PFSK-1 (cell line): Measurements from ENCODE around the gene FNIP1.

ENCODE experiments used
- FOXP2 ChIP-seq: optimal IDR thresholded peaks from 2 replicates; pipeline ENCODE3; 2011; ENCODE audit warnings: borderline replicate concordance, control low read depth, inconsistent platforms; ENCODE audit not compliant: insufficient read depth; ENCODE audit errors: extremely low read length, extremely low read depth
- POLR2AphosphoS5 ChIP-seq: IDR thresholded peaks from 2 replicates; pipeline ENCODE4 v1.6.1; 2012; ENCODE audit warnings: low read depth, mild to moderate bottlenecking, control low read depth, low read length, moderate library complexity
- SIN3A ChIP-seq: IDR thresholded peaks from 2 replicates; pipeline ENCODE4 v1.6.1; 2012; ENCODE audit warnings: mild to moderate bottlenecking, low read length, moderate library complexity, borderline replicate concordance; ENCODE audit not compliant: insufficient read depth
- TAF1 ChIP-seq: IDR thresholded peaks from 2 replicates; pipeline ENCODE4 v1.6.1; 2012; ENCODE audit warnings: low read length, control low read depth, borderline replicate concordance; ENCODE audit not compliant: insufficient read depth
- TF ChIP-seq, protein P1 (sequence below), 2 experiments: IDR thresholded peaks; 2 replicates each; pipeline versions ENCODE4 v1.6.1 to v1.8.0; 2011 to 2012; ENCODE audit warnings: low read depth in 2 of 2, low read length in 2 of 2, control low read depth in 1 of 2, inconsistent platforms in 1 of 2, mild to moderate bottlenecking in 1 of 2, moderate library complexity in 1 of 2; ENCODE audit not compliant: insufficient read depth in 1 of 2

Gene FNIP1

DNA sequence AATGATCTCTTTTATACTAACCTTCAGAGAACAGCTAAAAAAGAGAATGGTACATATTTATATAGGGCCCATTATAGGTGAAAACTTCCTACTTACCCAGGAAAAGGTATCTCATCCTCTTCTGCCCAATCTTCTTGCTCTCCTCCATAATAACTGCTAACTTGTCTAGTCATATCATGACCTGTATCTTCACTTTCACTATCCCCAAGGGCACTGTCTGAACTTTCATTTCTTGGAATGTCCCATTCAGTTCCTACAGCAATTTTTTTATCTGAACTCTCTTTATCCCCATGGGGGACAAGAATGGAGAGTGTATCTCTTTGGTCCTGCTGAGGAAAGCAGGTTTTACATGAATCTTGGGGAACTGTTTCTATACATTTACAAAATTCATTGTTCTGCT, 125.4 kb downstream of the FNIP1 start:
- TF ChIP-seq SIN3A (no peak), POLR2AphosphoS5 (no peak), FOXP2 (no peak), TAF1 (no peak)
- TF ChIP-seq, protein P1, sequence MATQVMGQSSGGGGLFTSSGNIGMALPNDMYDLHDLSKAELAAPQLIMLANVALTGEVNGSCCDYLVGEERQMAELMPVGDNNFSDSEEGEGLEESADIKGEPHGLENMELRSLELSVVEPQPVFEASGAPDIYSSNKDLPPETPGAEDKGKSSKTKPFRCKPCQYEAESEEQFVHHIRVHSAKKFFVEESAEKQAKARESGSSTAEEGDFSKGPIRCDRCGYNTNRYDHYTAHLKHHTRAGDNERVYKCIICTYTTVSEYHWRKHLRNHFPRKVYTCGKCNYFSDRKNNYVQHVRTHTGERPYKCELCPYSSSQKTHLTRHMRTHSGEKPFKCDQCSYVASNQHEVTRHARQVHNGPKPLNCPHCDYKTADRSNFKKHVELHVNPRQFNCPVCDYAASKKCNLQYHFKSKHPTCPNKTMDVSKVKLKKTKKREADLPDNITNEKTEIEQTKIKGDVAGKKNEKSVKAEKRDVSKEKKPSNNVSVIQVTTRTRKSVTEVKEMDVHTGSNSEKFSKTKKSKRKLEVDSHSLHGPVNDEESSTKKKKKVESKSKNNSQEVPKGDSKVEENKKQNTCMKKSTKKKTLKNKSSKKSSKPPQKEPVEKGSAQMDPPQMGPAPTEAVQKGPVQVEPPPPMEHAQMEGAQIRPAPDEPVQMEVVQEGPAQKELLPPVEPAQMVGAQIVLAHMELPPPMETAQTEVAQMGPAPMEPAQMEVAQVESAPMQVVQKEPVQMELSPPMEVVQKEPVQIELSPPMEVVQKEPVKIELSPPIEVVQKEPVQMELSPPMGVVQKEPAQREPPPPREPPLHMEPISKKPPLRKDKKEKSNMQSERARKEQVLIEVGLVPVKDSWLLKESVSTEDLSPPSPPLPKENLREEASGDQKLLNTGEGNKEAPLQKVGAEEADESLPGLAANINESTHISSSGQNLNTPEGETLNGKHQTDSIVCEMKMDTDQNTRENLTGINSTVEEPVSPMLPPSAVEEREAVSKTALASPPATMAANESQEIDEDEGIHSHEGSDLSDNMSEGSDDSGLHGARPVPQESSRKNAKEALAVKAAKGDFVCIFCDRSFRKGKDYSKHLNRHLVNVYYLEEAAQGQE (IDR thresholded peaks at IDR 0.05; ENCODE audit: insufficient read depth in 1 of 2, low read depth in 2 of 2, low read length in 2 of 2): no peak

DNA sequence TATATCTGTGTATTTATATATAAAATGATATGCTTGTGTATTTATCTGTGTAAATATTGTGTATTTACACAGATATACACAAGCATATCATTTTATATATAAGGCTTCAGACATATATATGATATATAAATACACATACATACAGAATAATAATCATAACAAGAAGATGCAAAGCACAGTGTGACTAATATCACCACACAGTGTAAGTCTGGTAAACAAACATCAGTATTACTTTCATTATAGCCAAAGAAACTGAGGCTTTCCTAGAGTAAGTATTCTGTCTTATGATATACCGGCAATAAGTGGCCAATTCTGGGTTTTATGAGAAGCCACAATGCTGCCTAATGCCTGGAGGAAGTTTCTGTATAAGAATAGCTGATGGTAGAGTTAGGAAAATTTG, 131.9 kb downstream of the FNIP1 start:
- TF ChIP-seq, protein P1 (IDR thresholded peaks at IDR 0.05; ENCODE audit: insufficient read depth in 1 of 2, low read depth in 2 of 2, low read length in 2 of 2): no peak
- TF ChIP-seq POLR2AphosphoS5: no peak
- TF ChIP-seq SIN3A: no peak
- TF ChIP-seq FOXP2: no peak
- no peak for TF ChIP-seq TAF1

DNA sequence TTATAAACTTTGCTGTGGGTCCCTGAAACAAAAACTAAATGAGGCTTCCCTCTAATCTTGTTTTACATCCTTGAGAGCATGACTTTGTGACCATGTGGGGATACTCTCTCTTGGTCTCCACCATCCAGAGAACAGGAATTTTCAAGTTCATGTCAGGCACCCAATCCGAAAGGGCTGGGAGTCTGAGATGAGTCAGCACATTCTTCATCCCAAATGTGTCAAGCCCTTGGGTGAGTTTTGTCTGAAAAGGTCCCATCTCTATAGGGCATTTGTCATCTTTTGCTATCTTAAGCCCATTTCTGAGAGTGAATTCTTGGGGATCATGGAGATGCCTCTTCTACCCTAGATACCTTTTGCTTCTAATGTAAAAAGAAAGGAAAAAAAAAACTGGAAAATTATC, 134.9 kb downstream of the FNIP1 start:
- no peak for TF ChIP-seq POLR2AphosphoS5
- TF ChIP-seq FOXP2: no peak
- TF ChIP-seq SIN3A: no peak
- TF ChIP-seq, protein P1 (IDR thresholded peaks at IDR 0.05; ENCODE audit: insufficient read depth in 1 of 2, low read depth in 2 of 2, low read length in 2 of 2): no peak
- TF ChIP-seq TAF1: no peak

DNA sequence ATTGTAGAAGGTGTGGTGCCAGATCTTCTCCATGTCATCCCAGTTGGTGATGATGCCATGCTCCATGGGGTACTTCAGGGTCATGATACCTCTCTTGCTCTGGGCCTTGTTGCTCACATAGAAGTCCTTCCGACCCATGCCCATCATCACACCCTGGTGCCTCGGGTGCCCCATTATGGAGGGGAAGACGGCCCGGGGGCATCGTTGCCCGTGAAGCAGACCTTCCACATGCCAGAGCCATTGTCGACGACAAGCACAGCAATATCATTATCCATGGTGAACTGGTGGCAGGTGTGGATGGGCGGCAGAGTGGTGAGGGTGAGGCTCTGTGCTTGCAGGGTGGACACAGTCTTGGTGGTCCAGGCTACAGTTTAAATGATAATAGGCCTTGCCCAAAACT, 137.0 kb downstream of the FNIP1 start:
- TF ChIP-seq SIN3A (no peak), FOXP2 (no peak), TAF1 (no peak), POLR2AphosphoS5 (no peak)
- TF ChIP-seq, protein P1 (IDR thresholded peaks at IDR 0.05; ENCODE audit: insufficient read depth in 1 of 2, low read depth in 2 of 2, low read length in 2 of 2): no peak

DNA sequence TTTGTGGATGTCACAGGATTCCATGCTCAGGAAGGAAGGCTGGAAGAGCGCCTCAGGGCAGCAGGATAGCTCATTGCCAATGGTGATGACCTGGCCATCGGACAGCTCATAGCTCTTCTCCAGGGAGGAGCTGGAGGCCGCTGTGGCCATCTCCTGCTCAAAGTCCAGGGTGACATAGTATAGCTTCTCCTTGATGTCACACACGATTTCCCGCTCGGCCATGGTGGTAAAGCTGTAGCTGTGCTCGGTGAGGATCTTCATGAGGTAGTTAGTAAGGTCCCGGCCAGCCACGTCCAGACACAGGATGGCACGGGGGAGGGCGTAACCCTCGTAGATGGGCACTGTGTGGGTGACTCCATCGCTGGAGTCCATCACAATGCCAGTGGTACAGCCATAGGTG, 137.5 kb downstream of the FNIP1 start:
- TF ChIP-seq POLR2AphosphoS5: no peak
- no peak for TF ChIP-seq SIN3A
- TF ChIP-seq FOXP2: no peak
- no peak for TF ChIP-seq TAF1
- TF ChIP-seq, protein P1 (IDR thresholded peaks at IDR 0.05; ENCODE audit: insufficient read depth in 1 of 2, low read depth in 2 of 2, low read length in 2 of 2): no peak
